Measurements from ENCODE around the gene GAGE12C. TPM values are rescaled to one million over a fixed set of nuclear protein-coding genes. Genes with fewer than 3 reads are reported as not detected.
"Not testable (repeated sequence)": the region's sequence is repeated elsewhere in the genome, so short reads cannot be mapped to it uniquely, and the experiment has no call there.

Gene GAGE12C
- not detected for total RNA-seq

- DNase-seq; H3K9me3 Mint-ChIP-seq; H3K36me3 Mint-ChIP-seq (ENCODE audit: low read depth); intact Hi-C loops (cut with micrococcal nuclease); CTCF ChIA-PET; H3K4me3 Mint-ChIP-seq; H3K27me3 Mint-ChIP-seq (ENCODE audit: low read depth); H3K4me1 Mint-ChIP-seq (ENCODE audit: low read depth); H3K27ac Mint-ChIP-seq: not testable (repeated sequence)
These were observed at the start of gene GAGE12C for GRCh38 chrX:49531877-49532276. Gene GAGE12C, plus strand, starts transcription at chrX:49532177. Its CDS starts 1,155 bp downstream, at chrX:49533332.

- intact Hi-C loops (cut with micrococcal nuclease); DNase-seq; H3K36me3 Mint-ChIP-seq (ENCODE audit: low read depth); H3K27me3 Mint-ChIP-seq (ENCODE audit: low read depth); H3K9me3 Mint-ChIP-seq; H3K27ac Mint-ChIP-seq; H3K4me3 Mint-ChIP-seq; H3K4me1 Mint-ChIP-seq (ENCODE audit: low read depth); CTCF ChIA-PET: not testable (repeated sequence)
These were observed 9.5 kb downstream of the GAGE12C start, which contains the start of gene GAGE12D for GRCh38 chrX:49541433-49541832. Gene GAGE12D, plus strand, starts transcription at chrX:49541733. Its CDS starts 1,155 bp downstream, at chrX:49542888.

- DNase-seq; H3K27ac Mint-ChIP-seq; H3K36me3 Mint-ChIP-seq (ENCODE audit: low read depth); H3K4me1 Mint-ChIP-seq (ENCODE audit: low read depth); H3K27me3 Mint-ChIP-seq (ENCODE audit: low read depth); intact Hi-C loops (cut with micrococcal nuclease); H3K4me3 Mint-ChIP-seq; CTCF ChIA-PET; H3K9me3 Mint-ChIP-seq: not testable (repeated sequence)
These were observed 19.0 kb downstream of the GAGE12C start, which contains the start of gene GAGE12E for GRCh38 chrX:49550989-49551388. Gene GAGE12E, plus strand, starts transcription at chrX:49551289. Its CDS starts 1,155 bp downstream, at chrX:49552444.

GRCh38 chrX:49560542-49560941 lies 28.6 kb downstream of the GAGE12C start, which contains the start of gene GAGE12F:
Gene GAGE12F, plus strand, starts transcription at chrX:49560842. Its CDS starts 1,155 bp downstream, at chrX:49561997.
- H3K36me3 Mint-ChIP-seq (ENCODE audit: low read depth); DNase-seq; intact Hi-C loops (cut with micrococcal nuclease); H3K9me3 Mint-ChIP-seq; H3K4me1 Mint-ChIP-seq (ENCODE audit: low read depth); CTCF ChIA-PET; H3K27ac Mint-ChIP-seq; H3K27me3 Mint-ChIP-seq (ENCODE audit: low read depth); H3K4me3 Mint-ChIP-seq: not testable (repeated sequence)

- CTCF ChIA-PET; H3K4me1 Mint-ChIP-seq (ENCODE audit: low read depth); H3K27ac Mint-ChIP-seq; intact Hi-C loops (cut with micrococcal nuclease); H3K36me3 Mint-ChIP-seq (ENCODE audit: low read depth); H3K27me3 Mint-ChIP-seq (ENCODE audit: low read depth); H3K9me3 Mint-ChIP-seq; H3K4me3 Mint-ChIP-seq; DNase-seq: not testable (repeated sequence)
These were observed 36.8 kb downstream of the GAGE12C start for GRCh38 chrX:49568728-49569127.

- intact Hi-C loops (cut with micrococcal nuclease); H3K4me3 Mint-ChIP-seq; H3K36me3 Mint-ChIP-seq (ENCODE audit: low read depth); CTCF ChIA-PET; H3K27me3 Mint-ChIP-seq (ENCODE audit: low read depth); H3K27ac Mint-ChIP-seq; H3K4me1 Mint-ChIP-seq (ENCODE audit: low read depth); DNase-seq; H3K9me3 Mint-ChIP-seq: not testable (repeated sequence)
These were observed 37.2 kb downstream of the GAGE12C start for GRCh38 chrX:49569152-49569551.

GRCh38 chrX:49570100-49570499 lies 38.1 kb downstream of the GAGE12C start, which contains the start of gene GAGE12G:
Gene GAGE12G, plus strand, starts transcription at chrX:49570400. Its CDS starts 1,155 bp downstream, at chrX:49571555.
- H3K9me3 Mint-ChIP-seq; H3K27me3 Mint-ChIP-seq (ENCODE audit: low read depth); H3K27ac Mint-ChIP-seq; H3K4me1 Mint-ChIP-seq (ENCODE audit: low read depth); H3K4me3 Mint-ChIP-seq; intact Hi-C loops (cut with micrococcal nuclease); DNase-seq; CTCF ChIA-PET; H3K36me3 Mint-ChIP-seq (ENCODE audit: low read depth): not testable (repeated sequence)

GRCh38 chrX:49579649-49580048 lies 47.7 kb downstream of the GAGE12C start, which contains the start of gene GAGE12H:
Gene GAGE12H, plus strand, starts transcription at chrX:49579949. Its CDS starts 1,155 bp downstream, at chrX:49581104.
- CTCF ChIA-PET; intact Hi-C loops (cut with micrococcal nuclease): not testable (repeated sequence)

More at GRCh38 chrX:49579649-49580048, 47.7 kb downstream of the GAGE12C start, which contains the start of gene GAGE12H:
- not testable (repeated sequence) for H3K9me3 Mint-ChIP-seq; H3K36me3 Mint-ChIP-seq (ENCODE audit: low read depth); H3K4me1 Mint-ChIP-seq (ENCODE audit: low read depth); DNase-seq; H3K27ac Mint-ChIP-seq; H3K4me3 Mint-ChIP-seq; H3K27me3 Mint-ChIP-seq (ENCODE audit: low read depth)

Other genes starting within 250 kb of the GAGE12C start
- not detected for gene GAGE10, start 228.5 kb upstream of the GAGE12C start, total RNA-seq
- not detected for gene GAGE12J, start 210.1 kb upstream of the GAGE12C start, total RNA-seq
- gene GAGE13, start 200.6 kb upstream of the GAGE12C start, total RNA-seq, result not detected
- not detected for gene GAGE12D, start 9.6 kb downstream of the GAGE12C start, total RNA-seq
- not detected for gene GAGE12E, start 19.1 kb downstream of the GAGE12C start, total RNA-seq
- gene GAGE12F, start 28.7 kb downstream of the GAGE12C start, total RNA-seq, result not detected
- not detected for gene GAGE12G, start 38.2 kb downstream of the GAGE12C start, total RNA-seq
- gene GAGE12H, start 47.8 kb downstream of the GAGE12C start, total RNA-seq, result not detected
- gene GAGE2A, start 57.3 kb downstream of the GAGE12C start, total RNA-seq, result not detected
- not detected for gene GAGE1, start 66.8 kb downstream of the GAGE12C start, total RNA-seq
- not detected for gene PAGE1, start 163.8 kb downstream of the GAGE12C start, total RNA-seq

All from activated naive CD4-positive, alpha-beta T cell treated with anti-CD3 and anti-CD28 coated beads for 36 hours (primary cell).